ENCODE measurements around the gene LGALS3. TPM values are rescaled to one million over a fixed set of nuclear protein-coding genes. Genes with fewer than 3 reads are reported as not detected.

Gene LGALS3
- 302 and 682 TPM in 2 replicates for total RNA-seq

DNA sequence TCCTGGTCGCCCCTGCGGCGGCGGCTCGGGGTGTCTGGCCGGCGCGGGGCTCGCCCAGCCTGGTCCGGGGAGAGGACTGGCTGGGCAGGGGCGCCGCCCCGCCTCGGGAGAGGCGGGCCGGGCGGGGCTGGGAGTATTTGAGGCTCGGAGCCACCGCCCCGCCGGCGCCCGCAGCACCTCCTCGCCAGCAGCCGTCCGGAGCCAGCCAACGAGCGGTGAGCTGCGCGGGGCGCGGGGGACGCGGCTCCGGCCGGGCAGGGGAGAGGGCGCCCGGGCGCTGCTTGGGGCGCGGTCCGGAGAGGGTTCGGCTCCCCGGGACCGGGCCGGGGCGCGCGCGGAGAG lies at the start of gene LGALS3:
Gene LGALS3, plus strand, starts transcription at position 167 of the 342 bp plus-strand sequence. CDS start 8,122 bp downstream, outside the sequence.

DNA sequence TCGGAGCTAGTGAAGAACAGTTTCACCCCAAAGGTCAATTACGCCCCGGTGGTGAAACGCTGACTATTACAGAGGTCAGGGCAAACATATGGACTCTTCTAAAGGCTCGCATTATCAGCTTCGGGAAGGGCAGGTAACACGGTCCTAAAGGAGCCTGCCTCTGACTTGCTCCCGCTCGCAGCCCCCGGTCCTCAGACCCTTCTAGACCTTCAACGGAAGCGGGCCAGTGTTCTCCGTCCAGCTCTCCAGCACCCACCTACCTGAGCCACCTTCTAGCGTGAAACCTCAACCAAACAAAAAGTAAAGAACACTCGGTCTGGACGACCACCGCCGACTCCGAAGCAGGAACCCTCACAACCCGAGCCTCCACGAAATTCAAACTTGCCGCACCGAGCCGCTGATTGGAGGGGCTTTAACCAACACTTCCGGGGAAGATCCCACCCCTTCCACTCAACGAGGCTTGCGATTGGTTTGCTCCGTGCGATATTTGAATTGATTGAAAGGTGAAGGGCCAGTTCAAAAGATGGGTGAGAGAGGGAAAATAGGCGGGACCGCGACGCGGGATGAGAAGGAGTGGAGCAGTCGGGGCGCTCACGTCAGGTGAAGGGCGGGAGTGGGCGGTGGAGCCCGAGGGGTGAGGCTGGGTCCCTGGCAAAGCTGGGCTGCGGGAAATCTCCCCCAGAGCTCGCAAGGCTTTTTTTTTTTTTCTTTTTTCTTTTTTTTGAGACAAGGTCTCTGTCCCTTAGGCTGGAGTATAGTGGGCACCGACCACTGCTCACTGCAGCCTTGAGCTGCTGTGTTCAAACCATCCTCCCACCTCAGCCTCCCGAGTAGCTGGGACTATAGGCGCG lies 62.4 kb downstream of the LGALS3 start, which contains the start of gene DLGAP5:
Gene DLGAP5, minus strand, starts transcription at position 383 of the 851 bp plus-strand sequence. CDS start 2,406 bp downstream, outside the sequence.

Other genes with a start within 250 kb of the LGALS3 start
- gene GCH1, start 226.4 kb upstream of the LGALS3 start, total RNA-seq: 1.1 and 2.3 TPM in 2 replicates
- 7.8 and 9.6 TPM in 2 replicates for gene WDHD1, start 102.2 kb upstream of the LGALS3 start, total RNA-seq
- 10.9 and 12.2 TPM in 2 replicates for gene SOCS4, start 102.0 kb upstream of the LGALS3 start, total RNA-seq
- 4.7 and 8.5 TPM in 2 replicates for gene MAPK1IP1L, start 77.6 kb upstream of the LGALS3 start, total RNA-seq
- gene DLGAP5, start 62.3 kb downstream of the LGALS3 start, total RNA-seq: 1.3 and 5.4 TPM in 2 replicates
- gene FBXO34, start 142.2 kb downstream of the LGALS3 start, total RNA-seq: 13.6 and 14.5 TPM in 2 replicates

Measured in bronchial smooth muscle cell (primary cell).